GM11168 (cell line): ENCODE results near the gene CRYZL1.

Experiments
- in situ Hi-C: fragments of 300-500 bp; cut with MboI; formaldehyde crosslinking; loops from one replicate; pipeline ENCODE4 v1.12.0; 2022; ENCODE audit warnings: low sequenced_read_pairs; ENCODE audit not compliant: unreplicated experiment

Gene CRYZL1

DNA sequence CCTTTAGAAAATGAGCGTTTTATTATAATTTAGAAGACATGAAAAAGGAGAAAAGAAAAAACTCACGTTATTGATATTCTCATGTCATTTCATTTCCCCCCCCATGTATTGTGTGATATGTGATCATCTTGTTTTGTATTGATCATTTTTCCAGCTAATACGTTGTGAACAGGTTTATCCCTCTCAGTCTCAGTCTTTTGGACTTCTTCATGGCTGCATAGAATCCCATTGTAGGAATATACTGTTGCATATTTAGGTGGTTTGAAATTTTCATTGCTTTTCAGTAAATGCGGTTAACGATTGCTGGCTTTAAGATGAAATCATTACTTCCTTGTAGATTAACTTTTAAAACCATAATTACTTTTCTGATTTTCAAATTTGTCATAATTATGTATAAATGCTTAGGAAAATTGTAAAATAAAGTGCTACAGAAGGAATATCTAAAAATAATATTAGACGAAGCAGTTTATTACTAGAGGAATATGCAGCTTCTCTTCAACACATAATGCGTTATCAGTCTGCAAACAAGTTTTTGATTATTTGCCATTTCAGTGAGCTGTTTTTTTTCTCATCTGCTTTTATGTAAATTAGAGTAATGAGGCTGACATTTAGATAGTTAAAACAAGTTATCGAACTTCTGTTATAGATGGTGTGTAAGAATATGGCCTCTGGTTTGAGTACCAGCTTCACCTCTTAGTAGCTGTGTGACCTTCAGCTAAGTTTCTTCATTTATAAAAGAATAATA lies 96.9 kb downstream of the CRYZL1 start:
- in situ Hi-C loops, result no loop called here

GRCh38 chr21:33543505-33544129 lies 97.9 kb downstream of the CRYZL1 start:
- in situ Hi-C loops, result no loop called here

DNA sequence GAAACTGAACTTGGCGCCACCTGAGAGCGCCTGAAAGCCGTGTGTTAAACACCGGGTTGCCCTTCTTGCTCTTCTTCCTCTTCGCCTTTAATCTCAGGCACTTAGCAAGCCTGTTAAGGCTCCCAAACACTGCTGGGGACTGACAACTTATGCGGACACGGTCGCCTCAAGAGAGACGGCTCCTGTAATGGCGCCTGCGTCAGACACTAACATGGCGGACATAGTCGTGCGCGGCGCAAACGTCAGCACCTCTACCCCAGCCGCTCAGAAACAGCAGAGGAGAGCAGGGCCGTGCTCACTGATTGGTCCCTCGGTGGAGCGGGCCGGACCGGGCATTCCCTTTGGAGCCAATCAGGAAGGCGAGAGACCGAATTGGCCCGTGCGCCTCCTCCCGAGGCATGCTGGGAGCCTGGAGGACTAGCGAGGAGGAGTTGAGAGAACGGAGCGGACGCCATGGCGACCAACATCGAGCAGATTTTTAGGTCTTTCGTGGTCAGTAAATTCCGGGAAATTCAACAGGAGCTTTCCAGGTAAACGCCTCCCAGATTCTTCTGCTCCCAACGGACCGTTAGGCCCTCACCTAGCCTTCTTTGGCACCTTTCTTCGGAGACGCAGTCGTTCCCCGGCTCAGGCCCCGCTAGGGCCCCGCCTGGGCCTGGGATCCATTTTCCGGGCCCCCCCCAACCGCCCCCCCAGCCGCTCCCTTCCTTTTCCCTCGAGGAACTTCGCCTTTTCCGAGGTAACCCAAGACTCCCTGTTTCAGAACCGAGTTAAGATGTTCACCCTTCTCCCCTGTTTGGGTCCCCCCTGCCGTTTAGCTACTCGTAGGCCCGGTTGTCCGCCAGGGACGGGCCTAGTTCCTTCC lies 98.7 kb downstream of the CRYZL1 start, which contains the start of gene SON:
TSS of gene SON (plus strand) at position 399 of the 865 bp plus-strand sequence. CDS start at position 454, 55 bp downstream.
- in situ Hi-C loops, result no loop called here

- in situ Hi-C loops, result no loop called here
Observed at GRCh38 chr21:33541756-33542639, 99.5 kb downstream of the CRYZL1 start, which contains the start of gene GART. Gene GART (minus strand): TSS chr21:33542117. CDS start chr21:33539315, 2,802 bp downstream.

- in situ Hi-C loops, result no loop called here
Observed at GRCh38 chr21:33541105-33541711, 100.3 kb downstream of the CRYZL1 start.

DNA sequence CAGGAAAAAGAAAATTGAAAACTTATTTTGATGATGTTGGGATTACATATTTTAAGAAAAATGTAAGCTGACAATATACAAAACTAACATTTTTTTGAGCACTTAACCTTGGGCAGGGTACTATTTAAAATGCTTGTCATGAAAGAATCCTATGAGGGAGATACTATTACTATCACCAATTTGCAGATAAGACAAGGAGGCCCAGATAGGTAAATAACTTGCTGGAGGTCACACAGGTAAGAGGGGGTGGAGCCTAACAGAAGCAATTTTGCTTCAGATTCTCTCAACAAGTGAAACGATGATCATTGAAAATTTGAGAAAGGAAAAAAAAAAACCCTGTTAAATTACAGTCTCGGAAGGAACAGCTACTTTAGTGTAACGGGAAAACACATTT lies 100.8 kb downstream of the CRYZL1 start:
- in situ Hi-C loops, result no loop called here

- in situ Hi-C loops, result no loop called here
Observed at GRCh38 chr21:33539616-33540015, 101.9 kb downstream of the CRYZL1 start.
